GM23338 (cell line): ENCODE data around the gene ULK4. TPM values are rescaled to one million over a fixed set of nuclear protein-coding genes. Genes with fewer than 3 reads are reported as not detected.

Source experiments
- ATAC-seq: fragments of 200-7000 bp; cut with Tn5 transposase; 3 replicates; pipeline ENCODE4 v1.9.1; 2020
- DNase-seq: peaks from one replicate; pipeline ENCODE4 v3.0.0-alpha.2; 2015; ENCODE audit warnings: low spot score
- H2AFZ ChIP-seq: fragments of 200-600 bp; sonication (generic); 2 replicates; pipeline ENCODE4 v1.8.0; 2016; ENCODE audit warnings: antibody characterized with exemption, mild to moderate bottlenecking, moderate library complexity
- H3F3A ChIP-seq: fragments of 200-600 bp; sonication (generic); replicated peaks from 2 replicates; pipeline ENCODE4 v1.8.0; 2017; ENCODE audit warnings: antibody characterized with exemption, mixed run types, low read depth
- H3K27ac ChIP-seq: fragments of 200-600 bp; sonication (generic); 2 replicates; pipeline ENCODE4 v1.6.1; 2016; ENCODE audit warnings: low read depth
- H3K27me3 ChIP-seq: fragments of 200-600 bp; sonication (generic); 2 replicates; pipeline ENCODE4 v1.8.0; 2016; ENCODE audit warnings: mild to moderate bottlenecking, mixed run types, moderate library complexity; ENCODE audit not compliant: insufficient read depth
- H3K36me3 ChIP-seq: fragments of 200-600 bp; sonication (generic); 2 replicates; pipeline ENCODE4 v1.8.0; 2016; ENCODE audit warnings: mild to moderate bottlenecking; ENCODE audit not compliant: insufficient read depth
- H3K4me1 ChIP-seq: fragments of 200-600 bp; sonication (generic); 2 replicates; pipeline ENCODE4 v1.8.0; 2016; ENCODE audit warnings: mild to moderate bottlenecking, moderate library complexity; ENCODE audit not compliant: insufficient read depth
- H3K4me2 ChIP-seq: fragments of 200-600 bp; sonication (generic); 2 replicates; pipeline ENCODE4 v1.7.1; 2017; ENCODE audit warnings: mixed run types
- H3K4me3 ChIP-seq: fragments of 200-600 bp; sonication (generic); 2 replicates; pipeline ENCODE4 v1.6.1; 2016; ENCODE audit warnings: mixed run types
- H3K79me2 ChIP-seq: fragments of 200-600 bp; sonication (generic); replicated peaks from 2 replicates; pipeline ENCODE4 v1.8.0; 2017; ENCODE audit warnings: mild to moderate bottlenecking; ENCODE audit not compliant: insufficient read depth
- H3K9me2 ChIP-seq: fragments of 200-600 bp; sonication (generic); 2 replicates; pipeline ENCODE4 v1.8.0; 2017; ENCODE audit not compliant: insufficient read depth
- H4K20me1 ChIP-seq: fragments of 200-600 bp; sonication (generic); replicated peaks from 2 replicates; pipeline ENCODE4 v1.8.0; 2017; ENCODE audit warnings: mild to moderate bottlenecking; ENCODE audit not compliant: insufficient read depth
- H3K27ac Mint-ChIP-seq: 2 replicates; pipeline ENCODE4 v1.8.0; 2020; ENCODE audit warnings: inconsistent platforms, mild to moderate bottlenecking, moderate library complexity, mixed read lengths
- H3K27me3 Mint-ChIP-seq: 3 replicates; pipeline ENCODE4 v1.8.0; 2022; ENCODE audit warnings: low read depth, mild to moderate bottlenecking, moderate library complexity, mixed read lengths, inconsistent platforms; ENCODE audit not compliant: insufficient read depth, poor library complexity
- H3K36me3 Mint-ChIP-seq: 3 replicates; pipeline ENCODE4 v1.8.0; 2021; ENCODE audit warnings: low read depth, mild to moderate bottlenecking, inconsistent platforms, moderate library complexity, mixed read lengths
- H3K4me1 Mint-ChIP-seq: 3 replicates; pipeline ENCODE4 v1.8.0; 2020; ENCODE audit warnings: mild to moderate bottlenecking, inconsistent platforms, mixed read lengths
- H3K4me3 Mint-ChIP-seq: 3 replicates; pipeline ENCODE4 v1.8.0; 2021; ENCODE audit warnings: moderate library complexity, mild to moderate bottlenecking, inconsistent platforms, mixed read lengths
- H3K9me3 Mint-ChIP-seq: 3 replicates; pipeline ENCODE4 v1.8.0; 2020; ENCODE audit warnings: moderate library complexity, mild to moderate bottlenecking, inconsistent platforms, mixed read lengths
- CREB1 ChIP-seq: fragments of 250-450 bp; sonication (Bioruptor Pico); IDR thresholded peaks from 2 replicates; pipeline ENCODE4 v1.5.0; 2020; ENCODE audit warnings: low read depth, mild to moderate bottlenecking, moderate library complexity
- EZH2 ChIP-seq: fragments of 200-600 bp; sonication (generic); IDR thresholded peaks from one replicate; pipeline ENCODE4 v1.8.0; 2017; ENCODE audit warnings: antibody characterized with exemption, mild to moderate bottlenecking, low read depth; ENCODE audit not compliant: unreplicated experiment
- JUNB ChIP-seq: IDR thresholded peaks from one replicate; pipeline ENCODE4 v1.6.1; 2016; ENCODE audit warnings: antibody characterized with exemption; ENCODE audit not compliant: unreplicated experiment
- NANOG ChIP-seq: IDR thresholded peaks from 2 replicates; pipeline ENCODE4 v1.6.1; 2016; ENCODE audit warnings: antibody characterized with exemption, borderline replicate concordance
- POLR2AphosphoS5 ChIP-seq: IDR thresholded peaks from 2 replicates; pipeline ENCODE4 v1.6.1; 2016; ENCODE audit warnings: antibody characterized with exemption, low read depth
- ZNF114 ChIP-seq: fragments of 250-450 bp; sonication (Bioruptor Pico); IDR thresholded peaks from 2 replicates; pipeline ENCODE4 v1.5.0; 2020; ENCODE audit warnings: mild to moderate bottlenecking, moderate library complexity
- ZNF462 ChIP-seq: fragments of 250-450 bp; sonication (Bioruptor Pico); IDR thresholded peaks from 2 replicates; pipeline ENCODE4 v1.5.0; 2020; ENCODE audit warnings: mild to moderate bottlenecking, moderate library complexity
- polyA plus RNA-seq: library from polyadenylated mRNA; unstranded; fragments of >200 nt; fragmentation: Nextera tagmentation; extraction: Ambion mirVana; gene quantifications from 2 replicates; pipeline ENCODE4 v1.2.1, GENCODE V29; 2016
- total RNA-seq: library from RNA; depleted of rRNA; stranded (reverse); fragments of >200 nt; shearing (Covaris generic); gene quantifications from 2 replicates; pipeline ENCODE4 v1.2.3, GENCODE V29; 2014
- TF ChIP-seq, protein P1 (sequence below): IDR thresholded peaks from 2 replicates; pipeline ENCODE4 v1.6.1; 2016; ENCODE audit warnings: antibody characterized with exemption

Gene ULK4
- total and polyA plus RNA-seq, 2 experiments from 2014 or later, result 20.8 to 41.4 TPM

DNA sequence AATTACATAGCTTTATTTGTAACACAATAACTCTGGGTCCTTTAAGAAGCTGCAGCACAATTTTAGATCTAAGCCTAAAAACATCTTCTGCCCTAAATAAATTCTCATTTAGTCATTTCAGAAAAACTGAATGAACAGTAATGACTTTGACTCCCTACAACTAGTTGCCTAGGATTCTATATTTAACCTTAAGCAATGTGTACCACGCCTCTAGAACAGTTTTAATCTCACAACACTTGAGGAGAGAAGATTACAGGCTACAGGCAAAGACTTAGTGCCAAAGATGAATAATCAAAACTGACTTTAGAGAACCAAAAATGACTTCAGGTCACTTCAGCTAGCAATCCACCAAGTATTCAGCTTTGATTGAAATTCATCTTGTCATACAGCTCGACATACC, 192.8 kb downstream of the ULK4 start:
- Histone ChIP-seq H3F3A (no peaks in the 10 kb centered on the region), H3K4me2 (no peak overlapping the region), H3K27me3 (no peaks in the 10 kb centered on the region), H4K20me1 (no peaks in the 10 kb centered on the region), H3K4me1 (no peaks in the 10 kb centered on the region), H2AFZ (no peak overlapping the region), H3K4me3 (no peak overlapping the region), H3K79me2 (no peaks in the 10 kb centered on the region), H3K36me3 (no peaks in the 10 kb centered on the region), H3K27ac (no peak overlapping the region), H3K9me2 (no peaks in the 10 kb centered on the region)
- no peak overlapping the region for H3K27ac Mint-ChIP-seq
- no peaks in the 10 kb centered on the region for H3K4me1 Mint-ChIP-seq
- no peak for ATAC-seq
- no peaks in the 10 kb centered on the region for H3K9me3 Mint-ChIP-seq
- DNase-seq, result no peak
- H3K36me3 Mint-ChIP-seq, result peaks cover 3% of the 10 kb centered on the region; the same call in 1 of the 3 replicates
- peaks cover 2% of the 10 kb centered on the region for H3K27me3 Mint-ChIP-seq
- TF ChIP-seq, protein P1, sequence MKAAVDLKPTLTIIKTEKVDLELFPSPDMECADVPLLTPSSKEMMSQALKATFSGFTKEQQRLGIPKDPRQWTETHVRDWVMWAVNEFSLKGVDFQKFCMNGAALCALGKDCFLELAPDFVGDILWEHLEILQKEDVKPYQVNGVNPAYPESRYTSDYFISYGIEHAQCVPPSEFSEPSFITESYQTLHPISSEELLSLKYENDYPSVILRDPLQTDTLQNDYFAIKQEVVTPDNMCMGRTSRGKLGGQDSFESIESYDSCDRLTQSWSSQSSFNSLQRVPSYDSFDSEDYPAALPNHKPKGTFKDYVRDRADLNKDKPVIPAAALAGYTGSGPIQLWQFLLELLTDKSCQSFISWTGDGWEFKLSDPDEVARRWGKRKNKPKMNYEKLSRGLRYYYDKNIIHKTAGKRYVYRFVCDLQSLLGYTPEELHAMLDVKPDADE, result no peak
- TF ChIP-seq NANOG (no peak), ZNF462 (CRISPR knock-in tag) (no peak), JUNB (no peak), POLR2AphosphoS5 (no peak), CREB1 (CRISPR knock-in tag) (no peak), EZH2 (no peak), ZNF114 (no peak)
- no peak overlapping the region for H3K4me3 Mint-ChIP-seq
